Gastroesophageal sphincter (tissue), 4 donors: Measurements from ENCODE around the gene ANKRD27. TPM values are rescaled to one million over a fixed set of nuclear protein-coding genes. Genes with fewer than 3 reads are reported as not detected.
"Not testable (repeated sequence)": the region's sequence is repeated elsewhere in the genome, so short reads cannot be mapped to it uniquely, and the experiment has no call there.

Experiments
- ATAC-seq: fragments of 150-250 bp; one replicate; pipeline ENCODE4 v1.9.1; 2016; ENCODE audit warnings: mild to moderate bottlenecking, moderate library complexity
- H3K27ac ChIP-seq, 4 donors: fragments of 200-600 bp; sonication (generic) in 3 of 4; 1 replicate in 3 of 4; 2 replicates in 1 of 4; pipeline ENCODE4 v1.5.1; 2016 to 2019
- H3K27me3 ChIP-seq: fragments of 200-600 bp; sonication (generic); one replicate; pipeline ENCODE4 v1.5.1; 2019
- H3K36me3 ChIP-seq, 2 donors: fragments of 200-600 bp; sonication (generic); one replicate each; pipeline ENCODE4 v1.5.1; 2019; ENCODE audit warnings: control low read depth in 1 of 2
- H3K4me1 ChIP-seq, 3 donors: fragments of 200-600 bp; sonication (generic); 1 replicate in 2 of 3; 2 replicates in 1 of 3; pipeline ENCODE4 v1.5.1; 2016 to 2019; ENCODE audit warnings: control low read depth in 2 of 3
- H3K4me3 ChIP-seq, 2 donors: fragments of 200-600 bp; sonication (generic); one replicate each; pipeline ENCODE4 v1.5.1; 2019; ENCODE audit warnings: mild to moderate bottlenecking in 1 of 2, moderate library complexity in 1 of 2
- H3K9me3 ChIP-seq, 3 donors: fragments of 200-600 bp; sonication (generic); one replicate each; pipeline ENCODE4 v1.5.1; 2017 to 2019; ENCODE audit warnings: control low read depth in 2 of 3
- EP300 ChIP-seq: sonication (generic); formaldehyde crosslinking; IDR thresholded peaks from one replicate; pipeline ENCODE4 v1.6.1; 2017; ENCODE audit warnings: antibody characterized with exemption, mild to moderate bottlenecking
- POLR2A ChIP-seq, 2 donors: fragments of 450-650 bp; IDR thresholded peaks; one replicate each; pipeline ENCODE4 v1.6.1; 2017; ENCODE audit warnings: antibody characterized with exemption in 2 of 2, mild to moderate bottlenecking in 2 of 2, moderate library complexity in 1 of 2
- POLR2AphosphoS5 ChIP-seq: sonication (generic); formaldehyde crosslinking; IDR thresholded peaks from one replicate; pipeline ENCODE4 v1.6.1; 2017; ENCODE audit warnings: antibody characterized with exemption
- WGBS, 2 donors: methylation state at CpG; one replicate each; pipeline ENCODE4 v1.1.5; 2018; ENCODE audit warnings: low coverage in 1 of 2; 5-methylcytosine and 5-hydroxymethylcytosine counted together
- total RNA-seq, 4 donors: library from RNA; depleted of rRNA; stranded (reverse); fragments of >200 nt; gene quantifications; one replicate each; pipeline ENCODE4 v1.1.0, GENCODE V29; 2016
- TF ChIP-seq, protein P1 (sequence below), 4 experiments: fragments of 200-600 bp in 2 of 4; fragments of 450-650 bp in 2 of 4; sonication (generic) in 1 of 4; IDR thresholded peaks; one replicate each; pipeline ENCODE4 v1.5.1; 2017 to 2019; ENCODE audit warnings: antibody characterized with exemption in 4 of 4, mild to moderate bottlenecking in 2 of 4, moderate library complexity in 2 of 4

ANKRD27 gene
- total RNA-seq, 4 donors from 2014 or later, result 43.5 to 63.3 (median 52.6) TPM

- Histone ChIP-seq H3K4me3 (no peak overlapping the region), H3K36me3 (peaks cover 0 to 28% of the 10 kb centered on the region in 2 donors), H3K27ac (no peak overlapping the region), H3K27me3 (no peaks in the 10 kb centered on the region), H3K9me3 (no peaks in the 10 kb centered on the region), H3K4me1 (peaks cover 0 to 25% (median 0%) of the 10 kb centered on the region in 3 donors)
- WGBS, 2 donors, result 0 to 46% methylated on average over 1 to 3 of the region's 3 CpGs
- no peak for ATAC-seq
- TF ChIP-seq POLR2AphosphoS5 (no peak), POLR2A (IDR thresholded peaks at IDR 0.05) (no peak), EP300 (no peak)
- TF ChIP-seq, protein P1, sequence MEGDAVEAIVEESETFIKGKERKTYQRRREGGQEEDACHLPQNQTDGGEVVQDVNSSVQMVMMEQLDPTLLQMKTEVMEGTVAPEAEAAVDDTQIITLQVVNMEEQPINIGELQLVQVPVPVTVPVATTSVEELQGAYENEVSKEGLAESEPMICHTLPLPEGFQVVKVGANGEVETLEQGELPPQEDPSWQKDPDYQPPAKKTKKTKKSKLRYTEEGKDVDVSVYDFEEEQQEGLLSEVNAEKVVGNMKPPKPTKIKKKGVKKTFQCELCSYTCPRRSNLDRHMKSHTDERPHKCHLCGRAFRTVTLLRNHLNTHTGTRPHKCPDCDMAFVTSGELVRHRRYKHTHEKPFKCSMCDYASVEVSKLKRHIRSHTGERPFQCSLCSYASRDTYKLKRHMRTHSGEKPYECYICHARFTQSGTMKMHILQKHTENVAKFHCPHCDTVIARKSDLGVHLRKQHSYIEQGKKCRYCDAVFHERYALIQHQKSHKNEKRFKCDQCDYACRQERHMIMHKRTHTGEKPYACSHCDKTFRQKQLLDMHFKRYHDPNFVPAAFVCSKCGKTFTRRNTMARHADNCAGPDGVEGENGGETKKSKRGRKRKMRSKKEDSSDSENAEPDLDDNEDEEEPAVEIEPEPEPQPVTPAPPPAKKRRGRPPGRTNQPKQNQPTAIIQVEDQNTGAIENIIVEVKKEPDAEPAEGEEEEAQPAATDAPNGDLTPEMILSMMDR (IDR thresholded peaks at IDR 0.05), result no peak
These were observed 12.8 kb downstream of the ANKRD27 start for GRCh38 chr19:32662186-32662585.

- TF ChIP-seq POLR2AphosphoS5 (no peak), POLR2A (IDR thresholded peaks at IDR 0.05) (no peak), EP300 (no peak)
- TF ChIP-seq, protein P1 (IDR thresholded peaks at IDR 0.05), result no peak
- no peak for ATAC-seq
These were observed 13.7 kb downstream of the ANKRD27 start for GRCh38 chr19:32661318-32661717.

DNA sequence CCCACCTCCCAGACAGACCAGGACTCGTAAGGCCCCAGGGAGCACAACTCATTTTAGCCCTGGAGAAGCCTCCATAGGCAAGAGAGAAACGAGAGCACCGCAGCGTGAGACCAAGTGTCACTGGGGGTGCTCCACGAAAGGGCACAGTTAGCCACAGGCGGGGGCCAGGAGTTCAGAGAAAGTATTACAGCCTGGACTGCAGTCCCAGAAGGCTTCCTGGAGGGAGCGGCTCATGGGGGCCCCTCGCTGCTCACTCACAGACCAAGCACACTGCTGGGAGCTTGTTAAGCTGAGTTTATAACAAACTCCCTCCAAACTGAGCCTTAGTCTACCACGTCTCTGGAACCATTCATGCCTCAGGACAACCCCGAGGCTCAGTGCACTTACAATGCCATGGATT lies 16.5 kb downstream of the ANKRD27 start:
- no peak overlapping the region for H3K27ac ChIP-seq
- TF ChIP-seq POLR2A (IDR thresholded peaks at IDR 0.05), result no peak
- no peak for ATAC-seq
- H3K36me3 ChIP-seq, result peaks cover 0 to 54% of the 10 kb centered on the region in 2 donors
- no peaks in the 10 kb centered on the region for H3K9me3 ChIP-seq
- H3K4me3 ChIP-seq, result no peak overlapping the region
- peaks cover 0 to 11% (median 0%) of the 10 kb centered on the region in 3 donors for H3K4me1 ChIP-seq
- WGBS, 2 donors, result 20 to 67% methylated on average over 1 to 2 of the region's 10 CpGs
- H3K27me3 ChIP-seq, result no peaks in the 10 kb centered on the region

More at GRCh38 chr19:32661318-32661717, 13.7 kb downstream of the ANKRD27 start:
- WGBS, 2 donors, result 84 to 97% methylated on average over 6 to 7 of the region's 7 CpGs
- peaks cover 0 to 30% of the 10 kb centered on the region in 2 donors for H3K36me3 ChIP-seq
- peaks cover 0 to 18% (median 0%) of the 10 kb centered on the region in 3 donors for H3K4me1 ChIP-seq
- no peak overlapping the region for H3K27ac ChIP-seq
- no peaks in the 10 kb centered on the region for H3K9me3 ChIP-seq
- H3K4me3 ChIP-seq, result no peak overlapping the region
- H3K27me3 ChIP-seq, result no peaks in the 10 kb centered on the region

- peaks cover 0 to 54% of the 10 kb centered on the region in 2 donors for H3K36me3 ChIP-seq
- no peak overlapping the region for H3K27ac ChIP-seq
- no peaks in the 10 kb centered on the region for H3K9me3 ChIP-seq
- 33 to 86% methylated on average over 1 to 9 of the region's 10 CpGs for WGBS, 2 donors
- no peak overlapping the region for H3K4me3 ChIP-seq
- peaks cover 0 to 16% (median 0%) of the 10 kb centered on the region in 3 donors for H3K4me1 ChIP-seq
- no peak for ATAC-seq
- TF ChIP-seq POLR2A (IDR thresholded peaks at IDR 0.05), result no peak
- no peak for TF ChIP-seq EP300
- no peak for TF ChIP-seq POLR2AphosphoS5
- TF ChIP-seq, protein P1 (IDR thresholded peaks at IDR 0.05), result no peak
- H3K27me3 ChIP-seq, result no peaks in the 10 kb centered on the region
These were observed 16.9 kb downstream of the ANKRD27 start for GRCh38 chr19:32658075-32658474.

DNA sequence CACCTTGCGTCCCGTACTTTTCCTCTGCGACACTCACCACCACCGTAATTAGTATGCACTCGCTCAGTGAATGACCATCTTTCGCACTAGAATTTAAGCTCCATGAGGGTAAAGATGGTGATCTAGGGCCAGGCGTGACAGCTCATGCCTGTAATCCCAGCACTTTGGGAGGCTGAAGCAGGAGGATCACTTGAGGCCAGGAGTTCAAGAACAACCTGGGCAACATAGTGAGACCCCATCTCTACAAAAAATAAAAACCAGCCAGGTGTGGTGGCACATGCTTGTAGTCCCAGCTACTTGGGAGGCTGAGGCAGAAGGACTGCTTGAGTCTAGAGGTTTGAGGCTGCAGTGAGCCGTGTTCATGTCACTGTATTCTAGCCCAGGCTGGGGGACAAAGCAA lies 18.6 kb downstream of the ANKRD27 start:
- ATAC-seq, H3K9me3 ChIP-seq, H3K27ac ChIP-seq, H3K27me3 ChIP-seq, H3K4me3 ChIP-seq: not testable (repeated sequence)
- WGBS, 2 donors, result 92 to 96% methylated on average over 7 of the region's 8 CpGs
- H3K36me3 ChIP-seq, result peaks cover 0 to 53% of the 10 kb centered on the region in 2 donors
- peaks cover 0 to 33% (median 0%) of the 10 kb centered on the region in 3 donors for H3K4me1 ChIP-seq

DNA sequence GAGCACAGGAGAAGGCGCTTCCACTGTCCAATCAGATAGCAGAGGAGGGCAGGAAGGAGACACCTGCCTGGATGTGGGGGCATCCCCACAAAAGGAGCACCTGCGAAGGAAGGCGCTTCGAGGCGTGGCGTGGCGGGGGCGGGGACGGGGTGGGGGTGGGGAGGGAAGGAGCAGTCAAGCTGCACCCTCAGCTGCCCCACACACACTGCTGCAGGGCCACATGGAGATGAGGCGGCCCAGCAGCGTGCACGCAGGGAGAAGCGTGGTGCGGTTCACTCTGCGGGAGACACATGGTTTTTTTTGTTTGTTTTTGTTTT lies 21.4 kb downstream of the ANKRD27 start:
- TF ChIP-seq EP300 (no peak), POLR2AphosphoS5 (no peak), POLR2A (IDR thresholded peaks at IDR 0.05) (no peak)
- TF ChIP-seq, protein P1 (IDR thresholded peaks at IDR 0.05), result no peak
- Histone ChIP-seq H3K9me3 (no peaks in the 10 kb centered on the region), H3K27me3 (no peaks in the 10 kb centered on the region), H3K36me3 (peaks cover 0 to 63% of the 10 kb centered on the region in 2 donors), H3K27ac (no peak overlapping the region), H3K4me1 (peaks cover 0 to 28% (median 0%) of the 10 kb centered on the region in 3 donors), H3K4me3 (no peak overlapping the region)
- ATAC-seq, result no peak
- WGBS, 2 donors, result 94 to 100% methylated on average over 1 to 9 of the region's 15 CpGs
